Loucy (cell line): ENCODE measurements around the gene MYH10.

ENCODE experiments used
- H2AFZ ChIP-seq: fragments of 200-600 bp; sonication (generic); 2 replicates; pipeline ENCODE4 v1.6.0; 2016; ENCODE audit warnings: antibody characterized with exemption, mild to moderate bottlenecking, low read length, moderate library complexity
- H3F3A ChIP-seq: fragments of 200-600 bp; 2 replicates; pipeline ENCODE4 v1.6.0; 2016; ENCODE audit warnings: antibody characterized with exemption, low read depth, mild to moderate bottlenecking
- H3K27me3 ChIP-seq: fragments of 200-600 bp; sonication (generic); 2 replicates; pipeline ENCODE4 v1.6.1; 2014; ENCODE audit warnings: low read length, mild to moderate bottlenecking; ENCODE audit not compliant: insufficient read depth, poor library complexity, severe bottlenecking
- H3K36me3 ChIP-seq: fragments of 200-600 bp; sonication (generic); 2 replicates; pipeline ENCODE4 v1.6.1; 2016; ENCODE audit warnings: low read length; ENCODE audit not compliant: insufficient read depth
- H3K4me1 ChIP-seq: fragments of 200-600 bp; sonication (generic); 2 replicates; pipeline ENCODE4 v1.5.1; 2014; ENCODE audit warnings: low read length, mild to moderate bottlenecking; ENCODE audit not compliant: insufficient read depth, poor library complexity, severe bottlenecking
- H3K4me2 ChIP-seq: fragments of 200-600 bp; sonication (generic); 2 replicates; pipeline ENCODE4 v1.6.0; 2014; ENCODE audit warnings: antibody characterized with exemption, low read length, low read depth, mild to moderate bottlenecking; ENCODE audit not compliant: poor library complexity, severe bottlenecking
- H3K4me3 ChIP-seq: fragments of 200-600 bp; sonication (generic); 2 replicates; pipeline ENCODE4 v1.5.1; 2014; ENCODE audit warnings: low read length, mild to moderate bottlenecking, mixed read lengths; ENCODE audit not compliant: poor library complexity, severe bottlenecking
- H3K79me2 ChIP-seq: fragments of 200-600 bp; sonication (generic); 2 replicates; pipeline ENCODE4 v1.6.1; 2014; ENCODE audit warnings: low read length; ENCODE audit not compliant: insufficient read depth
- H3K9ac ChIP-seq: fragments of 200-600 bp; sonication (generic); 2 replicates; pipeline ENCODE4 v1.6.0; 2014; ENCODE audit warnings: mild to moderate bottlenecking, low read depth, low read length, moderate library complexity; ENCODE audit not compliant: poor library complexity, severe bottlenecking
- H3K9me2 ChIP-seq: fragments of 200-600 bp; sonication (generic); replicated peaks from 2 replicates; pipeline ENCODE4 v1.6.1; 2016; ENCODE audit warnings: low read depth, low read length, mixed read lengths
- H3K9me3 ChIP-seq: fragments of 200-600 bp; sonication (generic); 2 replicates; pipeline ENCODE4 v1.6.1; 2014; ENCODE audit warnings: mild to moderate bottlenecking, antibody characterized with exemption, low read length, low read depth; ENCODE audit not compliant: insufficient read depth
- H4K20me1 ChIP-seq: fragments of 200-600 bp; sonication (generic); 2 replicates; pipeline ENCODE4 v1.6.0; 2014; ENCODE audit warnings: antibody characterized with exemption, low read length, mild to moderate bottlenecking; ENCODE audit not compliant: insufficient read depth, poor library complexity, severe bottlenecking
- EZH2phosphoT487 ChIP-seq: fragments of 200-600 bp; IDR thresholded peaks from 2 replicates; pipeline ENCODE4 v1.6.1; 2018; ENCODE audit warnings: antibody characterized with exemption, mild to moderate bottlenecking, moderate library complexity, borderline replicate concordance
- TF ChIP-seq, protein P1 (sequence below): fragments of 200-600 bp; sonication (generic); conservative IDR thresholded peaks from 2 replicates; pipeline ENCODE4 v1.5.1; 2014; ENCODE audit warnings: mild to moderate bottlenecking, antibody characterized with exemption, low read length

MYH10 gene

DNA sequence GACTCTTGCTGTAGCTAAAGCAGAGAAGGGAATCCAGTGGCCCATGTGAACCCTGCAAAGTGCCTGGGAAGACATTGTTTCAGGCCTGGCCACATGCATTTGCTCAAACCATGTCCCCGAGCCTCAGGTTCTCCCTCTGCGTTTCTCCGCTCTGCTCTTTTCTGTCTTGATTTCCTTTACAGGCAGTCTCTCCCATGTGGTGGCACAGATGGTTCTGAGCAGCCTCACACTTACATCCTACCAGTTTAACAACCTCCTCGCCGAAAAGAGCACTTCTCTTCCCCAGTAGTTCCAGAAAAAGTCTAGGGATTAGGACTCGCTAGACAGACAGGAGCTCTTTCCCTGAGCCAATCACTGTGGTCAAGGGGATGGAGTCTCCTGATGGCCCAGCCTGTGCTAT, 28.3 kb upstream of the MYH10 start:
- Histone ChIP-seq H3K4me1 (peaks cover 5% of the 10 kb centered on the region), H3K36me3 (no peaks in the 10 kb centered on the region), H4K20me1 (no peaks in the 10 kb centered on the region), H3K27me3 (no peaks in the 10 kb centered on the region), H3K79me2 (no peaks in the 10 kb centered on the region), H2AFZ (no peak overlapping the region), H3K4me2 (no peak overlapping the region), H3F3A (no peaks in the 10 kb centered on the region), H3K4me3 (no peak overlapping the region), H3K9me2 (no peaks in the 10 kb centered on the region), H3K9me3 (no peaks in the 10 kb centered on the region), H3K9ac (no peak overlapping the region)
- TF ChIP-seq EZH2phosphoT487 = no peak
- TF ChIP-seq, protein P1, sequence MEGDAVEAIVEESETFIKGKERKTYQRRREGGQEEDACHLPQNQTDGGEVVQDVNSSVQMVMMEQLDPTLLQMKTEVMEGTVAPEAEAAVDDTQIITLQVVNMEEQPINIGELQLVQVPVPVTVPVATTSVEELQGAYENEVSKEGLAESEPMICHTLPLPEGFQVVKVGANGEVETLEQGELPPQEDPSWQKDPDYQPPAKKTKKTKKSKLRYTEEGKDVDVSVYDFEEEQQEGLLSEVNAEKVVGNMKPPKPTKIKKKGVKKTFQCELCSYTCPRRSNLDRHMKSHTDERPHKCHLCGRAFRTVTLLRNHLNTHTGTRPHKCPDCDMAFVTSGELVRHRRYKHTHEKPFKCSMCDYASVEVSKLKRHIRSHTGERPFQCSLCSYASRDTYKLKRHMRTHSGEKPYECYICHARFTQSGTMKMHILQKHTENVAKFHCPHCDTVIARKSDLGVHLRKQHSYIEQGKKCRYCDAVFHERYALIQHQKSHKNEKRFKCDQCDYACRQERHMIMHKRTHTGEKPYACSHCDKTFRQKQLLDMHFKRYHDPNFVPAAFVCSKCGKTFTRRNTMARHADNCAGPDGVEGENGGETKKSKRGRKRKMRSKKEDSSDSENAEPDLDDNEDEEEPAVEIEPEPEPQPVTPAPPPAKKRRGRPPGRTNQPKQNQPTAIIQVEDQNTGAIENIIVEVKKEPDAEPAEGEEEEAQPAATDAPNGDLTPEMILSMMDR = no peak

- no peaks in the 10 kb centered on the region for H3K36me3 ChIP-seq
- H4K20me1 ChIP-seq = no peaks in the 10 kb centered on the region
- no peaks in the 10 kb centered on the region for H3K79me2 ChIP-seq
- no peak overlapping the region for H2AFZ ChIP-seq
- H3K27me3 ChIP-seq = no peaks in the 10 kb centered on the region
- TF ChIP-seq, protein P1 = no peak
- TF ChIP-seq EZH2phosphoT487 = no peak
- peaks cover 5% of the 10 kb centered on the region for H3K4me1 ChIP-seq
- no peaks in the 10 kb centered on the region for H3K9me2 ChIP-seq
- H3K9me3 ChIP-seq = no peaks in the 10 kb centered on the region
- no peak overlapping the region for H3K4me2 ChIP-seq
- H3F3A ChIP-seq = no peaks in the 10 kb centered on the region
- no peak overlapping the region for H3K9ac ChIP-seq
- no peak overlapping the region for H3K4me3 ChIP-seq
Measured at GRCh38 chr17:8656693-8657092, 26.2 kb upstream of the MYH10 start.

- Histone ChIP-seq H3K9me2 (no peaks in the 10 kb centered on the region), H3K4me1 (no peaks in the 10 kb centered on the region), H3K27me3 (no peaks in the 10 kb centered on the region), H4K20me1 (no peaks in the 10 kb centered on the region), H3K9ac (no peak overlapping the region), H2AFZ (no peak overlapping the region), H3K9me3 (no peaks in the 10 kb centered on the region), H3K4me2 (no peak overlapping the region), H3K79me2 (no peaks in the 10 kb centered on the region), H3K36me3 (no peaks in the 10 kb centered on the region), H3F3A (no peaks in the 10 kb centered on the region), H3K4me3 (no peak overlapping the region)
- no peak for TF ChIP-seq EZH2phosphoT487
- TF ChIP-seq, protein P1 = no peak
Measured at GRCh38 chr17:8654822-8655221, 24.3 kb upstream of the MYH10 start.
